ENCODE results near the gene DOCK8. TPM values are rescaled to one million over a fixed set of nuclear protein-coding genes. Genes with fewer than 3 reads are reported as not detected.

Gene DOCK8
- total RNA-seq, 4 donors from 2014 or later, result 11.6 to 46.1 (median 31.8) TPM

DNA sequence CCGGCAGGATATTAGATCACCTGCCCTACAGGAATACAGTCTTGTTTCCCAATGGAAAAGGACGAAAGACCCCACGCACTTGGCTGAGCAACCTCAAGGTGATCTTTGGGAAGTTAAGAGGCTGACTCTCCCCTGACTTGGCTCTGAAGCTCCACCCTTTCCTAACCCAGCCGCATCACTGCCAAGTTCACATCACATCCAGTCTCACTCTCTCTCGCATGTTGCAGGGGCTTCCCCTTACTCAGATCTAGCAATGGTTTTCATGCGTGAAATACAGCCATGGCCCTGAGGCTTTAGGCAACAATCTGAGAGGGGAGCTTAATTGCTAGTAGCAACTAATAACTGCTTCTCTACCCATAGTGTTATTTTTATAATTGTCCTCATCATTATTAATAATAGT lies 211.6 kb downstream of the DOCK8 start:
- no peak overlapping the region for H3K4me3 ChIP-seq
- H3K27me3 ChIP-seq, result no peaks in the 10 kb centered on the region
- H3K4me1 ChIP-seq, result no peaks in the 10 kb centered on the region
- no peak overlapping the region for H3K27ac ChIP-seq
- H3K9me3 ChIP-seq, result no peaks in the 10 kb centered on the region
- no peak for ATAC-seq
- peaks cover 0 to 90% of the 10 kb centered on the region in 2 donors for H3K36me3 ChIP-seq
- 86 to 93% methylated on average over 5 to 6 of the region's 6 CpGs for WGBS, 2 donors (ENCODE audit: low coverage in 1 of 2)
- TF ChIP-seq POLR2AphosphoS5 (IDR thresholded peaks at IDR 0.05), result no peak

DNA sequence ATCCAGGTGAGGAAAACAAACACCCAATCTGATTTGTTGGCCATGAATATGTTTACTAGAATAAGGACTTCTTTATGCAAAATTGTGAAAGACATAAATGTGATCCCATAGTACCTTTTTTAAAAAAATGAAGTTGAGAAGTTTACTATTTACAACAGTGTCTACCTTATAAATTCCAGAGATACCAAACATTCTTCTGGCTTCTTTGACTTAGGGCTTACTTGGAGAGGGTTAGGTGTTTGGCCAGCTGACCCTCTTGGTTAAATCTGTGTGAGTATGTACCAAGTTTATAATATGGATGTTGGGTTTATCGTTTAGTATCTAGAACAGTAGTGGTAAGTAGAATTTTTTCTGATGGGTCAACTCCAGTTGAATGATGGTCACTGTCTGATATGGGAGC lies 212.3 kb downstream of the DOCK8 start:
- Histone ChIP-seq H3K36me3 (peaks cover 0 to 90% of the 10 kb centered on the region in 2 donors), H3K9me3 (no peaks in the 10 kb centered on the region), H3K27ac (no peak overlapping the region), H3K4me1 (no peaks in the 10 kb centered on the region), H3K27me3 (no peaks in the 10 kb centered on the region), H3K4me3 (no peak overlapping the region)
- no peak for ATAC-seq
- WGBS, 2 donors (ENCODE audit: low coverage in 1 of 2), result 67% methylated on average over 1 of the region's 1 CpG; no CpG with 5 or more reads in 1 of the 2 donors
- no peak for TF ChIP-seq EP300 (IDR thresholded peaks at IDR 0.05)
- TF ChIP-seq POLR2A (IDR thresholded peaks at IDR 0.05), result no peak
- TF ChIP-seq, protein P1, sequence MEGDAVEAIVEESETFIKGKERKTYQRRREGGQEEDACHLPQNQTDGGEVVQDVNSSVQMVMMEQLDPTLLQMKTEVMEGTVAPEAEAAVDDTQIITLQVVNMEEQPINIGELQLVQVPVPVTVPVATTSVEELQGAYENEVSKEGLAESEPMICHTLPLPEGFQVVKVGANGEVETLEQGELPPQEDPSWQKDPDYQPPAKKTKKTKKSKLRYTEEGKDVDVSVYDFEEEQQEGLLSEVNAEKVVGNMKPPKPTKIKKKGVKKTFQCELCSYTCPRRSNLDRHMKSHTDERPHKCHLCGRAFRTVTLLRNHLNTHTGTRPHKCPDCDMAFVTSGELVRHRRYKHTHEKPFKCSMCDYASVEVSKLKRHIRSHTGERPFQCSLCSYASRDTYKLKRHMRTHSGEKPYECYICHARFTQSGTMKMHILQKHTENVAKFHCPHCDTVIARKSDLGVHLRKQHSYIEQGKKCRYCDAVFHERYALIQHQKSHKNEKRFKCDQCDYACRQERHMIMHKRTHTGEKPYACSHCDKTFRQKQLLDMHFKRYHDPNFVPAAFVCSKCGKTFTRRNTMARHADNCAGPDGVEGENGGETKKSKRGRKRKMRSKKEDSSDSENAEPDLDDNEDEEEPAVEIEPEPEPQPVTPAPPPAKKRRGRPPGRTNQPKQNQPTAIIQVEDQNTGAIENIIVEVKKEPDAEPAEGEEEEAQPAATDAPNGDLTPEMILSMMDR (IDR thresholded peaks at IDR 0.05), result no peak
- TF ChIP-seq POLR2AphosphoS5 (IDR thresholded peaks at IDR 0.05), result no peak

DNA sequence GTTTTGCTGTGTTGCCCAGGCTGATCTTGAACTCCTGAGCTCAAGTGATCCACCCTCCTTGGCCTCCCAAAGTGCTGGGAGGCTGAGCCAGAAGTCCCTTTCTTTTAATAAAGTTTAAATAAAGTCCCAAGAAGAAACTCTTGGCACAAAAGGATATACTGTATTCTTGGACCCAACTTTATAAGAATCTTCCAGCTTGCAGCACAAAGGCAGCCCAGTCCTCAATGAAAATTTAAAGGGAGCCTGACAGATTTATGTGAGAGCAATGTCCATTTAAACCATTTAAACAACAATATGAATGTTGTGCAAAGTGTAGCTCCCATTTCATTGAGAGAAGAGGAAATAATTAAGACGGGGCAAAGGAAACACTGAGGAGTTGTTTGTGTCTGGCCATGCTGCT lies 217.0 kb downstream of the DOCK8 start:
- Histone ChIP-seq H3K4me1 (no peaks in the 10 kb centered on the region), H3K9me3 (no peaks in the 10 kb centered on the region), H3K4me3 (no peak overlapping the region), H3K36me3 (peaks cover 0 to 95% of the 10 kb centered on the region in 2 donors), H3K27ac (no peak overlapping the region), H3K27me3 (no peaks in the 10 kb centered on the region)
- ATAC-seq, result no peak
- 56 to 83% methylated on average over 1 of the region's 1 CpG for WGBS, 2 donors (ENCODE audit: low coverage in 1 of 2)
- TF ChIP-seq POLR2A (IDR thresholded peaks at IDR 0.05), result no peak
- no peak for TF ChIP-seq EP300 (IDR thresholded peaks at IDR 0.05)
- TF ChIP-seq, protein P1 (IDR thresholded peaks at IDR 0.05), result no peak
- TF ChIP-seq POLR2AphosphoS5 (IDR thresholded peaks at IDR 0.05), result no peak

DNA sequence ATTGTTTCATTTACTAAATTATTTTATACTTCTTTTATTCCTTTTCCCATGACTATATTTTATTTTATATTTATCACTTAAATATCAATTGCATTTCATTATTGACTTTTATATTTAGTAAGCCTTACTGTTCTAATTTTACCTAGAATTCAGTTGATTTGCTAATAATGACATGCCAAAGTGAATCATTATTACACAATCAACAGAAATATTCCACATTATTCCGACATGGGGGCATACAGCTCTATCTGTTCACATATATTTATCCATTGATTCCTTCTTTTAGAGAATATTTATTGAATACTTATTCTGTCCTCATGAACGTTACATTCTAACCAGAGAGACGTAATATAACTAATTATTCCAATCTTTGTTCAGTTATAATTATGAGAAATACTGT lies 221.8 kb downstream of the DOCK8 start:
- ATAC-seq, result no peak
- H3K4me1 ChIP-seq, result peaks cover 0 to 13% (median 0%) of the 10 kb centered on the region in 3 donors
- no peak overlapping the region for H3K4me3 ChIP-seq
- no peaks in the 10 kb centered on the region for H3K9me3 ChIP-seq
- 56 to 88% methylated on average over 3 of the region's 3 CpGs for WGBS, 2 donors (ENCODE audit: low coverage in 1 of 2)
- H3K36me3 ChIP-seq, result peaks cover 0 to 95% of the 10 kb centered on the region in 2 donors
- H3K27ac ChIP-seq, result peak overlapping the region; percentile 26 to 74 (median 68)
- TF ChIP-seq, protein P1 (IDR thresholded peaks at IDR 0.05), result no peak
- TF ChIP-seq POLR2AphosphoS5 (IDR thresholded peaks at IDR 0.05) (no peak), POLR2A (IDR thresholded peaks at IDR 0.05) (no peak), EP300 (IDR thresholded peaks at IDR 0.05) (no peak)
- no peaks in the 10 kb centered on the region for H3K27me3 ChIP-seq

DNA sequence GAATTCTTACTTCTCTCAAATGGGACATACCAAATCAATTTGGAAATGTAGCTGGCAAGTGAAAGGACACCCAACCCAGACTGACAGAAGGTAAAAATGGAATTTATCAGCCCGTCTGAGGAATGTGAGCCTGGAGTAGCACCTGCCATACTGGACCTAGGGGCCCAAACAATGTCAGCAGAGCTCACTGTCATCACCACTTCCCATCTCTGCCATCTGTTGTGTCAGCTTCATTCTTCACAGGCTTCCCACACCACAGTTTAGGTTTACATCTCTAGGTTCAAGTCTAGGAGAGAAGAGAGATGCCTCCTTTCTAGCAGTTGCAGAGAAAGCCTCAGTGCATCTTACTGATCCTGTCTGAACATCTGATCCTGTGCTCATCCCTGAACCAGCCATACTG lies 222.4 kb downstream of the DOCK8 start:
- no peaks in the 10 kb centered on the region for H3K27me3 ChIP-seq
- peak; percentile 0 for ATAC-seq
- H3K36me3 ChIP-seq, result peaks cover 0 to 95% of the 10 kb centered on the region in 2 donors
- TF ChIP-seq POLR2AphosphoS5 (IDR thresholded peaks at IDR 0.05) (no peak), POLR2A (IDR thresholded peaks at IDR 0.05) (no peak), EP300 (IDR thresholded peaks at IDR 0.05) (no peak)
- TF ChIP-seq, protein P1 (IDR thresholded peaks at IDR 0.05), result no peak
- H3K27ac ChIP-seq, result peak overlapping the region; percentile 26 to 74 (median 68)
- H3K4me1 ChIP-seq, result peaks cover 0 to 13% (median 0%) of the 10 kb centered on the region in 3 donors
- no peak overlapping the region for H3K4me3 ChIP-seq
- 56 to 77% methylated on average over 1 of the region's 1 CpG for WGBS, 2 donors (ENCODE audit: low coverage in 1 of 2)
- H3K9me3 ChIP-seq, result no peaks in the 10 kb centered on the region
